Progenitor cell of endocrine pancreas (in vitro differentiated cells): ENCODE data around the gene HELZ2. TPM values are rescaled to one million over a fixed set of nuclear protein-coding genes. Genes with fewer than 3 reads are reported as not detected.

Experiments
- DNase-seq: peaks from one replicate; pipeline ENCODE4 v3.0.0; 2021; ENCODE audit warnings: low spot score; ENCODE audit not compliant: unreplicated experiment
- H3K27ac Mint-ChIP-seq: 2 replicates; pipeline ENCODE4 v1.8.0; 2021; ENCODE audit warnings: mild to moderate bottlenecking, moderate library complexity, mixed read lengths
- H3K27me3 Mint-ChIP-seq: 2 replicates; pipeline ENCODE4 v1.8.0; 2021; ENCODE audit warnings: mixed read lengths
- H3K36me3 Mint-ChIP-seq: 2 replicates; pipeline ENCODE4 v1.8.0; 2022; ENCODE audit warnings: mixed read lengths; ENCODE audit not compliant: insufficient read depth
- H3K4me1 Mint-ChIP-seq: 2 replicates; pipeline ENCODE4 v1.8.0; 2021; ENCODE audit warnings: low read depth, mixed read lengths
- H3K4me3 Mint-ChIP-seq: 2 replicates; pipeline ENCODE4 v1.8.0; 2021; ENCODE audit warnings: low read depth, mild to moderate bottlenecking, moderate library complexity, mixed read lengths
- H3K9me3 Mint-ChIP-seq: 2 replicates; pipeline ENCODE4 v1.8.0; 2021; ENCODE audit warnings: low read depth, mixed read lengths
- total RNA-seq: library from RNA; stranded (reverse); gene quantifications from 2 replicates; pipeline ENCODE4 v1.2.1, GENCODE V29; 2021
- TF ChIP-seq, protein P1 (sequence below): fragments of 200-600 bp; sonication (generic); IDR thresholded peaks from one replicate; pipeline ENCODE4 v1.5.0; 2021; ENCODE audit warnings: antibody characterized with exemption, mild to moderate bottlenecking; ENCODE audit not compliant: unreplicated experiment

HELZ2 gene
- total RNA-seq, 1 donor from 2014 or later: 19.3 TPM

DNA sequence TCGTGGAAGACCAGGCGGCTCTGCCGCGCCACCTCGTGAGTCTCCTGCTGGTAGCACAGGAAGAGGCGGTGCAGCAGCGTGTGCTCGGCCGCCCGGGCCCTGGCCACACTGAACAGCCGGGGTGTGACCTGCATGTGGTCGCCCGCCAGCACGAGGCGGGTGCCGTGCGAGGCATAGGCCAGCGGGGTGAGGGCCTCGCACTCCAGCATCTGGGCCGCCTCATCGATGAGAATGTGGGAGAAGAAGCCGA is 7.0 kb downstream of the HELZ2 start:
- Mint-ChIP-seq H3K9me3 (no peaks in the 10 kb centered on the region), H3K4me1 (no peaks in the 10 kb centered on the region), H3K4me3 (no peak overlapping the region), H3K27me3 (no peaks in the 10 kb centered on the region), H3K36me3 (no peaks in the 10 kb centered on the region), H3K27ac (no peak overlapping the region)
- TF ChIP-seq, protein P1, sequence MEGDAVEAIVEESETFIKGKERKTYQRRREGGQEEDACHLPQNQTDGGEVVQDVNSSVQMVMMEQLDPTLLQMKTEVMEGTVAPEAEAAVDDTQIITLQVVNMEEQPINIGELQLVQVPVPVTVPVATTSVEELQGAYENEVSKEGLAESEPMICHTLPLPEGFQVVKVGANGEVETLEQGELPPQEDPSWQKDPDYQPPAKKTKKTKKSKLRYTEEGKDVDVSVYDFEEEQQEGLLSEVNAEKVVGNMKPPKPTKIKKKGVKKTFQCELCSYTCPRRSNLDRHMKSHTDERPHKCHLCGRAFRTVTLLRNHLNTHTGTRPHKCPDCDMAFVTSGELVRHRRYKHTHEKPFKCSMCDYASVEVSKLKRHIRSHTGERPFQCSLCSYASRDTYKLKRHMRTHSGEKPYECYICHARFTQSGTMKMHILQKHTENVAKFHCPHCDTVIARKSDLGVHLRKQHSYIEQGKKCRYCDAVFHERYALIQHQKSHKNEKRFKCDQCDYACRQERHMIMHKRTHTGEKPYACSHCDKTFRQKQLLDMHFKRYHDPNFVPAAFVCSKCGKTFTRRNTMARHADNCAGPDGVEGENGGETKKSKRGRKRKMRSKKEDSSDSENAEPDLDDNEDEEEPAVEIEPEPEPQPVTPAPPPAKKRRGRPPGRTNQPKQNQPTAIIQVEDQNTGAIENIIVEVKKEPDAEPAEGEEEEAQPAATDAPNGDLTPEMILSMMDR: no peak
- DNase-seq: no peak

DNA sequence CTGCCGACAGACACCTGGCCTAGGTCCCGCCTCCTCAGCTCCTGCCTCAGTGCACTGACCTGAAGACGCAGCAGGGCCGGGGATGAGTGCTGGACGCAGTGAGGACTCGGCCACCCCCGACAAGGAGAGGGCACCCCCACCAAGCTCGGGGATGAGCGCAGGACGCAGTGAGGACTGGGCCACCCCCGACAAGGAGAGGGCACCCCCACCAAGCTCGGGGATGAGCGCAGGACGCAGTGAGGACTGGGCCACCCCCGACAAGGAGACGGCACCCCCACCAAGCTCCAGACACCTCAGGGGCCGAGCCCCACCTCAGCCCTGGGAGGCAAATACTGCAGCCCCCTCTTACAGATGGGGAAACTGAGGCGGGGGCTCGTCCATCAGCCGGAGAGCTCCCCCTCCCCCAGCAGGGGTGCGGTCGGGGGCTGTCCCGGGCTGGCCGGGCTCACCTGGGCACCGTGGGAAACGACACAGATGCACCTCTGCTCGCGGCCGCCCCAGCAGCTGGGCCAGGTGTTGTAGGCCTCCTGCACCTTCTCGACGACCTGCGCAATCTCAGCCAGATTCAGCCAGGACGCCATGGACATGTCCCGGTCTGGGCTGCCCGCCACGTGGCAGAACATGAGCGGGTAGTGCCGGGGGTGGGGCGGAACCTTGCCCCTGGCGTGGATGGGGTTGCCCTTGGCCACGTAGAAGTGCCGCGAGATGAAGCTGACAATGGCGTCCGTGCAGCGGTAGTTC is 7.5 kb downstream of the HELZ2 start:
- Mint-ChIP-seq H3K4me1 (no peaks in the 10 kb centered on the region), H3K9me3 (no peaks in the 10 kb centered on the region), H3K36me3 (no peaks in the 10 kb centered on the region), H3K4me3 (no peak overlapping the region), H3K27me3 (no peaks in the 10 kb centered on the region), H3K27ac (no peak overlapping the region)
- DNase-seq: no peak
- TF ChIP-seq, protein P1: no peak

DNA sequence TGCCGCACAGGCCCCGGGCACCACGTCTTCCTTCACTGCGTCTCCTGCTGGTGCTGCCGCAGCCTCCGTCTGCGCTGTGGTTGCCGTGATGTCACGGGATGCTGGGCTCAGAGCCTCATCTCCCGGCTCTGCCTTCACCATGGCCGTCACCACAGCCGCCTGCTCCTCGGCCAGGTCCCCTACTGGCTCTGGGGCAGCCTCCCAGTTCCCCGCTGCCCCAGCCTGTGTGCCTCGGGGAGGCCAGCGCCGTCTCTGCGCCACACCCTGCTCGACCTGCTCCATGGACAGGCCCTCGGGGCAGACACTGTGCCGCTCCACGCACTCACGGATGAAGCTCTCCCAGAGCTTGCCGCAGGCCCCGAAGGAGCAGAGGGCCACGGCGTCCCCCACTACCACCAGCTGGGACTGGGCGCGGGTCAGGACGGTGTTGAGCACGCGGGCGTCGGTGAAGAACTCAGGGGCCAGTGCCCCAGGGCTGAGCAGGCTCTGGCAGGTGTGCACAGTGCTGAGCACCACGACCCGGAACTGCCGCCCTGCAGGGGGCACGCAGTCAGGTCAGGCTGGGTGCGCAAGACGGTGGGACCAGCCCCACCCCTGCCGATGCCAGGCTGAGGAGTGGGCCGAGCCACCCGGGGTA is 8.2 kb downstream of the HELZ2 start:
- H3K4me3 Mint-ChIP-seq: no peak overlapping the region
- TF ChIP-seq, protein P1: no peak
- no peaks in the 10 kb centered on the region for H3K36me3 Mint-ChIP-seq
- H3K4me1 Mint-ChIP-seq: no peaks in the 10 kb centered on the region
- no peak for DNase-seq
- no peaks in the 10 kb centered on the region for H3K27me3 Mint-ChIP-seq
- no peak overlapping the region for H3K27ac Mint-ChIP-seq
- no peaks in the 10 kb centered on the region for H3K9me3 Mint-ChIP-seq

DNA sequence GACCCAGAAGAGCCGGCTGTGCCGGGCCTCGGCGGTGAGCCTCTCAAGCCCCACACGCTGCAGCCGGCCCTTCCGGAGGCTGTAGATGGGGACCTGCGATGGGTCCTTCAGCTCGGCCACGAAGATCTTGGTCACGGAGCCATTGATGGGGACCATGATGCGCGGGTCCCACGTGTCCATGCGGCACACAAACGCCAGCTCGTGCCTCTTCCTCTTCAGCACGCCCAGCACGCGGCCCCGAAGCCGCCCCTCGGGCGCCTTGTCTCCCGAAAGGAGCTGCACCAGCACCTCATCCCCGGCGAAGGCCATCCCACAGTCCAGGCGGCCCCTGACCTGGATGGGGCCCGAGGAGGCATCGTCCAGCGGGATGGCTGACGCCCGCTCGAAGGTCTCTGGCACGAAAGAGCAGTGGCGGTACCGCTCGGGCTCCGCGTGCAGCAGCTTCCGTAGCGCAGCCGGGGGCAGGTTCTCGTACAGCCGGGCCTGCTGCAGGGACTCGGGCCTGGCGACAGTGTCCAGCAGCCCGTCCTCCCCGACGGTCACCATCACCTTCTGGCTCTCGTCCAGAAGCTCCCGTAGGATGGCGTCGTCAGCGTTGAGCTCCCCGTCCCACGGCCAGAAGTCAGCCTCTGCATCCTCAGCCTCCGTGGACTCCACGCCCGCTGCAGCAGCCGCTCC is 8.9 kb downstream of the HELZ2 start:
- Mint-ChIP-seq H3K36me3 (peaks cover 3% of the 10 kb centered on the region), H3K9me3 (no peaks in the 10 kb centered on the region), H3K27me3 (no peaks in the 10 kb centered on the region), H3K27ac (no peak overlapping the region), H3K4me1 (no peaks in the 10 kb centered on the region), H3K4me3 (no peak overlapping the region)
- no peak for DNase-seq
- TF ChIP-seq, protein P1: no peak

DNA sequence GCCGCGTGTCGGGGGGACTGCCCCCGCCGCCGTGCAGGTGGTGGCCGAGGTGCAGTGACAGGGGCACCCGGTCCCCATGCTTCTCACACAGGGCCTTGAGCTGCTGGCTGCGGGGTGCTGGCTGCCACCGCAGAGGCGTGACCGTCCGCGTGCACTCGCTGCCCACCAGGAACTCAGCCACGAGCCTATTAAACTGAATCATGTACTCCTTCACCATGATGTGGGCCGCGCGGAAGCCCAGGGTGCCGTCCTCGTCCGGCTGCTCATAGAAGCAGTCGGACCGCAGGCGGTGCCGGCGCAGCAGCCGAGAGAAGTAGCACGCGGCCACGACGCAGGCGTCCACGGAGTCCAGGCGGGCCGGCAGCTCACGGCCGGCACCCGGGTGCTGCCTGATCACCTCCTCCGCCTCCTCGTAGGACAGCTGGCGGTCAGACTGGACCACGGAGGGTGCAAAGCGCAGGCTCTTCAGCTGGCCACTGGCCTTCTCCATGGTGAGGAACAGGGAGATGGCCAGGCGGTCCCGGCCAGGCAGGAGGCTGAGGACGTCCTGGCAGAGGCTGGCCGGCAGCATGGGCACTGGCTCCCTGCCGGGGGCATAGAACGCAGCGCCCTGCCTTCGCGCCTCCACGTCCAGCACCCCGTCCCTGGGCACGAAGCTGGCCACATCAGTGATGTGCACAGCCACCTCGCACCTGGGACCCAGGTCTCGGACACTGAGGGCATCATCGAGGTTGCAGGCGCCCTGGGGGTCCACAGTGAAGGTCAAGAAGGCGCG is 9.8 kb downstream of the HELZ2 start:
- TF ChIP-seq, protein P1: no peak
- H3K36me3 Mint-ChIP-seq: peaks cover 3% of the 10 kb centered on the region
- no peaks in the 10 kb centered on the region for H3K27me3 Mint-ChIP-seq
- no peak overlapping the region for H3K4me3 Mint-ChIP-seq
- DNase-seq: no peak
- H3K4me1 Mint-ChIP-seq: no peaks in the 10 kb centered on the region
- no peaks in the 10 kb centered on the region for H3K9me3 Mint-ChIP-seq
- H3K27ac Mint-ChIP-seq: no peak overlapping the region
